Hair follicular keratinocyte (primary cell): ENCODE measurements around the gene PHAF1. TPM values are rescaled to one million over a fixed set of nuclear protein-coding genes. Genes with fewer than 3 reads are reported as not detected.

Experiments used
- total RNA-seq: library from RNA; depleted of rRNA; stranded (reverse); fragments of >200 nt; gene quantifications from 2 replicates; pipeline ENCODE4 v1.2.3, GENCODE V29; 2015

Gene PHAF1
- total RNA-seq, result 8.4 and 12.8 TPM in 2 replicates

GRCh38 chr16:67109407-67110135, at the start of gene PHAF1:
TSS of gene PHAF1 (plus strand) at chr16:67109941. CDS start at chr16:67110176, 235 bp downstream.

GRCh38 chr16:67150833-67151396, 41.2 kb downstream of the PHAF1 start, which contains the start of gene B3GNT9:
TSS of gene B3GNT9 (minus strand) at chr16:67150998. CDS start at chr16:67150485, 513 bp downstream.

GRCh38 chr16:67164599-67165061, 54.9 kb downstream of the PHAF1 start, which contains the start of gene HSF4:
TSS of gene HSF4 (plus strand) at chr16:67164745. CDS start at chr16:67164812, 67 bp downstream.

GRCh38 chr16:67170168-67170948, 60.6 kb downstream of the PHAF1 start, which contains the start of gene NOL3:
TSS of gene NOL3 (plus strand) at chr16:67170538.

GRCh38 chr16:67183627-67184452, 74.1 kb downstream of the PHAF1 start, which contains the start of gene MATCAP1:
TSS of gene MATCAP1 (minus strand) at chr16:67183963. CDS start at chr16:67180610, 3,353 bp downstream.

GRCh38 chr16:67190041-67190440, 80.3 kb downstream of the PHAF1 start, which contains the start of gene EXOC3L1:
TSS of gene EXOC3L1 (minus strand) at chr16:67190136. CDS start at chr16:67189676, 460 bp downstream.

GRCh38 chr16:67191995-67192681, 82.4 kb downstream of the PHAF1 start, which contains the start of gene E2F4:
TSS of gene E2F4 (plus strand) at chr16:67192155. CDS start at chr16:67192228, 73 bp downstream.

Other genes with a start within 250 kb of the PHAF1 start
- 8.0 and 9.2 TPM in 2 replicates for gene PDP2, start 229.4 kb upstream of the PHAF1 start, total RNA-seq
- 0.04 TPM in 1 of 2 replicates, not detected in the other for gene CDH16, start 191.1 kb upstream of the PHAF1 start, total RNA-seq
- 2.8 and 3.1 TPM in 2 replicates for gene RRAD, start 184.4 kb upstream of the PHAF1 start, total RNA-seq
- gene CIAO2B, start 175.5 kb upstream of the PHAF1 start, total RNA-seq, result 91.1 and 118 TPM in 2 replicates
- 40.8 and 42.3 TPM in 2 replicates for gene CES2, start 174.4 kb upstream of the PHAF1 start, total RNA-seq
- gene CES3, start 148.7 kb upstream of the PHAF1 start, total RNA-seq, result 0.78 and 0.99 TPM in 2 replicates
- 1.1 and 2.4 TPM in 2 replicates for gene CES4A, start 121.4 kb upstream of the PHAF1 start, total RNA-seq
- gene CBFB, start 80.8 kb upstream of the PHAF1 start, total RNA-seq, result 48.2 and 64.0 TPM in 2 replicates
- gene B3GNT9, start 41.1 kb downstream of the PHAF1 start, total RNA-seq, result 18.1 and 23.9 TPM in 2 replicates
- gene TRADD, start 50.0 kb downstream of the PHAF1 start, total RNA-seq, result 34.4 and 39.5 TPM in 2 replicates
- gene FBXL8, start 50.0 kb downstream of the PHAF1 start, total RNA-seq, result 11.3 and 12.1 TPM in 2 replicates
- gene HSF4, start 54.8 kb downstream of the PHAF1 start, total RNA-seq, result 4.9 and 9.4 TPM in 2 replicates
- gene NOL3, start 60.6 kb downstream of the PHAF1 start, total RNA-seq, result 24.8 and 31.0 TPM in 2 replicates
- gene MATCAP1, start 74.0 kb downstream of the PHAF1 start, total RNA-seq, result 9.2 and 12.7 TPM in 2 replicates
- gene EXOC3L1, start 80.2 kb downstream of the PHAF1 start, total RNA-seq, result 0.08 TPM in 1 of 2 replicates, not detected in the other
- gene E2F4, start 82.2 kb downstream of the PHAF1 start, total RNA-seq, result 81.8 and 112 TPM in 2 replicates
- gene ELMO3, start 89.2 kb downstream of the PHAF1 start, total RNA-seq, result 56.5 and 70.0 TPM in 2 replicates
- 30.2 and 46.2 TPM in 2 replicates for gene TMEM208, start 117.2 kb downstream of the PHAF1 start, total RNA-seq
- 24.1 and 35.0 TPM in 2 replicates for gene FHOD1, start 137.5 kb downstream of the PHAF1 start, total RNA-seq
- gene SLC9A5, start 139.0 kb downstream of the PHAF1 start, total RNA-seq, result 0.65 and 1.2 TPM in 2 replicates
- 2.6 and 5.2 TPM in 2 replicates for gene PLEKHG4, start 169.6 kb downstream of the PHAF1 start, total RNA-seq
- not detected in 2 replicates for gene KCTD19, start 216.8 kb downstream of the PHAF1 start, total RNA-seq
- 0.31 TPM in 1 of 2 replicates, not detected in the other for gene LRRC36, start 216.9 kb downstream of the PHAF1 start, total RNA-seq